Fibroblast of skin of left quadriceps (primary cell): Measurements from ENCODE around the gene LINGO3.
"Not testable (repeated sequence)": the region's sequence is repeated elsewhere in the genome, so short reads cannot be mapped to it uniquely, and the experiment has no call there.

ENCODE experiments used
- DNase-seq, 2 experiments: peaks; one replicate each; pipeline ENCODE4 v3.0.0-alpha.2; 2013; ENCODE audit warnings: low read depth in 2 of 2

Gene LINGO3

DNA sequence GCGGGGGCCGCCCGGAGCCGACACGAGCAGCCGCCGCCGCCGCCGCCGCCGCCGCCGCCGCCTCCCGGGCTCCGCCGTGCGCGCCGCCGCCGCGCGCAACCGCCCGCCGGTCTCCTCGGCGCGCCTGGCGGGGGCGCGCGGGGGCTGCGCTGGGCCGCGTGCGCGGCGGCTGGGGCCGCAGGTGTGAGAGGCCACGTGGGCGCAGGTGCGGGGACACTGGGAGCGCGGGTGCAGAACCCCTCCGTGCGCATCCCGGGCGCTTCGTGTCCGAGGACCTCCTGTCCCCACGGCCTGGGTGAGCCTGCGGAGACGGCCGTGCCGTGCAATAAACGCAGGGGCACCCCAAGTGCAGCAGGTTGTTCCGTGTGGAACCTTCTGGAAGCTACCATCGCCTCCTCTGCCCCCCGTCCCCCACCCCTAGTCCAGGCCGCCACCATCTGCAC lies at the start of gene LINGO3:
Gene LINGO3, minus strand, starts transcription at position 41 of the 443 bp plus-strand sequence. CDS start 16,378 bp downstream, outside the sequence.
- no peak for DNase-seq

GRCh38 chr19:2356036-2356646 lies 48.2 kb upstream of the LINGO3 start:
- no peak for DNase-seq

DNA sequence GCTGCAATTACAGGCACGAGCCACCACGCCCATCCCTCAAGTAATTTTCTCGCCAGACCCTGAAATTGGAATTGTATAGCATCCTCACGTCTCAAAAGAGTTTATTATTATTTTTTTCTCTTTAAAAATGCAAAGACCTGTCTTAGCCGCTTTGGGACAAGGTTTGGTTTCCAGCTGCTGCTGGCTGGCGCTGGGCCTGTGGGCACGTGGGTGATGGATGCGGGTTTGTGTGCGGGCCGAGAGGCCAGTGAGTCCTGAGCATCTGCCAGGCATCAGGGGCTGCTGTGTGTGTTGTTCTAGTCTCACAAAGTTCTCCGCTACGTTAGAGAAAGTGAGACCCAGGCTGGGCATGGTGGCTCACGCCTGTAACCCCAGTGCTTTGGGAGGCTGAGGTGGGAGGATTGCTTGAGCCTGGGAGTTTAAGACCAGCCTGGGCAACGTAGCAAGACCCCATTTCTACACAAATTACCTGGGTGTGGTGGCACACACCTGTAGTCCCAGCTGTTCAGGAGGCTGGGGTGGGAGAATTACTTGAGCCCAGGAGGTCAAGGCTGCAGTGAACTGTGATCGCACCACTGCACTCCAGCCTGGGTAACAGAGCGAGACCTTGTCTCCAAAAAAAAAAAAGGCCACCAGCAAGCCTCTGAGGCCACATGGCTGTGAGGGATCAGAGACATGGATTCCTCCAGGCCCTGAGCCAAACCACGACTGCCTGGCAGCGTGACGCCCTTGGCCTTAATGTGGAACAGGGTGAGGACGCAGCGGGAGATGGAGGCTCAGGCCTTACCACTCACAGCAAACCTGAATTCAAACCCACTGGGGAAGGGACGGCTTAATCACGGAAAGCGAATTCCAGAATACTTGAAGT lies 47.4 kb upstream of the LINGO3 start:
- no peak for DNase-seq

- DNase-seq: no peak
Measured at GRCh38 chr19:2354670-2355069, 46.7 kb upstream of the LINGO3 start.

DNA sequence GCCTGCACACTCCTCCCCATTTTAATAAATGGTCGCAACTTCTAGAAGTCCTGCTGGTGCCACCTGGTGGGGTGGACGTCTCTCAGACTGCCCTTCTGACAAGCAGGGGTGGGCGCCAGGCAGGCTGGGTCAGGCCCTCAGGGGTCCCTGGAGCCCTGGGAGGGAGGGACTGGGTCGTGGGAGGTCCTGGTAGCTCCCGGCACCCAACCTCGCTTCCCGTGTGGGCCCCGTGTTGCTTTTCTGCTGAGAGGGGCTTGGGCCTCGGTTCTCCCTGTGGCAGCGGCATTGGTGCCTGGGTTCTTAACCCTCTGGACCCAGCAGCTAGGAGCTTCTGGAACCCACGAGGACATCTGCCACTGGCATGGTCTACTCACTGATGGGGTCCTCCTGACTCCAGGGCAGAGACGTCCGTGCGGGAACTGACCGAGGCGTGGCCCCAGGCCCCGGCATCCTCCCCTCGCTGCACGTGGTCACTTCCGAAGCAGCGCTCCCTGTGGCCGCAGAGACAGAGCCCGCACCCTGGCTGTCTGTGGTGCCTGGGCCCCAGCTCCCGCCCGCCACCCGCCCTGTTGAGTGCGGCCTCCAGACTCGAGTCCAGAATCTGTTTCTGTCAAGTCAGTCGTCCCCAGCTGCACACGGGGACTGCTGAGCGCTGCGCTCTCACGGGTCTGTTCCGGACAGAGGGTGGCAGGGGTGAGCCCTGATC lies 46.1 kb upstream of the LINGO3 start:
- no peak for DNase-seq

DNA sequence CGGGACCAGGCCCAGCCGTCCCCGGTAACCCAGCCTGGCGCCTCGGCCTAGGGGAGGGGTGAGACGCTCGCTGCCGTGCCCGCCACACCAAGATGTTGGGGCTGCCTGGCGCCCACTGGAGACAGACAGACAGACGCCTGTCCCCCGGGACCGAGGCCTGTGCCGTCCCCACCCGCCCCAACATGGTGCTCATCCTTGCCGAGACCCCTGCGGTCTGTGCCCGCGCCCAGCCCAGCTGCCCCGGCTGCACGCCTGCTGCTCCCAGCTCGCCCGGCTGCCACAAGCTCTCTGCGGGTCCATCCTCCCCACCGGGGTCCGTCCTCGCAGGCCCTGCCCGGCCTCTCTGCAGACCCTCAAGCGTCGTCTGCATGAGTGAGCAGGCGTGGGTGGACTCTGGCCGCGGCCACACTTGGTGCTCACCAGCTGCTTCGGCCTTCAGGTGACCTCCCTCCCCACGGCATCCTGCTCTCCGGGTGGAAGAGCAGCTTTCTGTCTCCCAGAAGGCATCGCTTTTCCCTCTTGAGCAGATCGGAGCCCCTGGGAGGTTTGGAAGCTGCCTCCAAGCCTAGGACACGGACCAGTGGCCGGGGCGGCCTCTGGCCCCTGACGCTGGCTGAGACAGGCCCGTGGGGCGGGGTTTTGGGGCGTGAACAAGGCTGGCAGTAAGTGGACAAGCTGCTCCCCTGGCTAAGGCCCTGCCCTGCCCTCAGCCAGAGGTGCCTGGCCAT lies 45.4 kb upstream of the LINGO3 start:
- no peak for DNase-seq

DNA sequence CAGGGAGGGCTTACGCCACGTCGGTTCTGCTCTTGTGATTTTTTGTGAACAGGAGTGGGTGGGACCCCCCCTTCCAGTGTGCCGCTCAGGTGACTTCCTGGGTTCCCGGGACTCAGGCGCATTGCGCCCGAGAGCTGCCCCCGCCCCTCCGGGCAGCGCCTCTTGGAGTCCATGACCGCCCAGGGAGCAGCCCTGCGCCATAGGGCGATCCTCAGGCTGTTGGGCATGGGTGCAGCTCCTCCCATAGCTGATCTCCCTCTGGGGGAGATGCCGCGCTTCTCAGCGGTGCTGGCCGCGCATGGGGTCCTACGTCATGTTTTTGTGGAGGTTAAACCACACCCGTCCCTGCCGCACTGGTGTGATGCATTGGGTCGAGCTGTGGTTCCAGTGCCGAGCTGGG lies 44.2 kb upstream of the LINGO3 start:
- no peak for DNase-seq

GRCh38 chr19:2351591-2351990 lies 43.6 kb upstream of the LINGO3 start:
- no peak for DNase-seq

GRCh38 chr19:2350656-2351055 lies 42.7 kb upstream of the LINGO3 start:
- no peak for DNase-seq

DNA sequence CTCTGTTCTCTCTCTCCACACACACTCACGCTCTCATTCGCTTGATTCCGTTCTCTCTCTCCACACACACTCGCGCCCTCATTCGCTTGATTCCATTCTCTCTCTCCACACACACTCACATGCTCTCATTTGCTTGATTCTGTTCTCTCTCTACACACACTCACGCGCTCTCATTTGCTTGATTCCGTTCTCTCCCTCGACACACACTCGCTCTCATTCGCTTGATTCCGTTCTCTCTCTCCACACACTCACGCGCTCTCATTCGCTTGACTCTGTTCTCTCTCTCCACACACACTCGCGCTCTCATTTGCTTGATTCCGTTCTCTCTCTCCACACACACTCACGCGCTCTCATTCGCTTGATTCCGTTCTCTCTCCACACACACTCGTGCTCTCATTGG lies 41.9 kb upstream of the LINGO3 start:
- DNase-seq: not testable (repeated sequence)

DNA sequence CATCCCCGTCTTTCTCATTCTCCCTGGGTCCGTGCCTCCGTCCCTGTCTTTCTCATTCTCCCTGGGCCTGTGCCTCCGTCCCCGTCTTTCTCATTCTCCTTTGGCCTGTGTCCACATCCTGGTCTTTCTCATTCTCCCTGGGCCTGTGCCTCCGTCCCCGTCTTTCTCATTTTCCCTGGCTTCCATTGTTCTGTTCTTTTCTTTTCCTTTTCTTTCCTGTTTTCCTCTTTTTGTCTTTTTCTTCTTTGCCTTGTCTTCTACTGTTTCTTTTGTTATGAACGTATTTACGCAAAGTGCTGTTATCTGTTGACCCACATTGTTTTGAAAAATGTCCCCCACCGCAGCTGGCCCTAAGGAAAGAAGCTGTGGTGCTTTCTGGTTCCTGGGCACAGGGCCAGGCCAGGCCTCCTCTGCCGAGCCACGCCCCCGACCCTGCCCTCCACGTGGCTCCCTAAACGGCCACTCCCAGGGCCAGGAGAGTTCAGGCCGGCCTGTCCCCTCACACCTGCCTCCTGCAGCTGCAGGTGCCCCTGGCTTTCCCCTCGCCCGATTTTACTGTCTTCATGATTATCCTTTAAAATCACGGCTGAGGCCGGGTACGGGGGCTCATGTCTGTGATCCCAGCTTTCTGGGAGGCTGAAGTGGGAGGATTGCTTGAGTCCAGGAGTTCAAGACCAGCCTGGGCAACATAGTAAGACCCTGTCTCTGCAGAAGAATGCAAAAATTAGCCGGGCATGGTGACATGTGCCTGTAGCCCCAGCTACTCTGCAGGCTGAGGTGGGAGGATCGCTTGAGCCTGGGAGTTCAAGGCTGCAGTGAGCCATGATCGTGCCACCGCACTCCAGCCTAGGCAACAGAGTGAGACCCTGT lies 38.1 kb upstream of the LINGO3 start:
- DNase-seq: no peak

DNA sequence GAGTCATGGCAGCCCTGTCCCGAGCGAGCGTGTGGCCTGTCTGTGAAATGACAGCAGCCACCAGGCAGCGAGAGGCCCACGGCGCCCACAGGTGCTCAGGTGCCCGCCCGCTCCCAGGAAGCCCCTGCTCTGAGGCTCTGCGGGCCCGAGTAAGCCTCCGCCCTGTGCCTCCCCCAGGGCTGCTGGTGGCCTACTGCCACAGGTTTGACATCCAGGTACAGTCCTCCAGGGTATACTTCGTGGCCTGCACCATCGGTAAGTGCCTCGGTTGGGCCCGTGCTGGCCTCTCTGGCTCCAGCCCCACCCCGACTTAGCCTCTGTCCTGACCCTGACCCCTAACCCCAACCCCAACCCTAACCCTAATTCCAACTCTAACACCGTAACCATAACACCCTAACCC lies 37.1 kb upstream of the LINGO3 start:
- no peak for DNase-seq

GRCh38 chr19:2344381-2344870 lies 36.5 kb upstream of the LINGO3 start:
- no peak for DNase-seq

DNA sequence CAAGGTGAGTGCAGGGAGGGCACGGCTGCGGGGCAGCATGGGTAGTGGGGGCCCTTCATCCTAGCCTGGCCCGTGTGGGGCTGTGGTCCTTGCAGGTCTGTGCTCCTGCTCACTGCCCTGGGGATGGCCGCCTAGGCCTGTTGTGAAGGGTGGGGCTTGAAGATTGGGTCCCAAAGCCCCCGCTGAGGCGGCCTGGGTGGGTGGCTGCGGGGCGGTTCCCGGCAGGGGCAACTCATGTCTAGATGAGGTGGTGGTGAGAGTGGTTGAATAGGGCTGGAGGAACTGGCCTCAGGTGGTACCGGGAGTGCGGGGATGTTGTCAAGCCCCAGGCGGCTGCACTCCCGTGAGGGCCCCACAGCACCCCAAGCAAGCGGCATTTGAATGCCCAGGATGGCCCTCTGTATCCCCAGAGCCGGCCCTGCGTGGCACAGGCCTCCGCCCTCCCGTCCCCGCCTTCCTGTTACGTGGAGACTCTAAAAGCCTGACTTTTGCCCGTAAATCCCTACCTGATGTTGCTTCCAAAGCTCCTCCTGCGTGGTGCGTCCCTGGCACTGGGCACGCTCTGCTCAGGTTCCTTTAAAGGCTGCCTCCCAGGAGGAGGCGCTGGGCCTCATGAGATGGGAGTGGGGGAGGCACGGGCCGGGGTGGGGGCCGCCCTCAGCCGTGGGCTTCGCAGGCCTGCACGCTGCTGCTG lies 35.5 kb upstream of the LINGO3 start:
- DNase-seq: no peak

DNA sequence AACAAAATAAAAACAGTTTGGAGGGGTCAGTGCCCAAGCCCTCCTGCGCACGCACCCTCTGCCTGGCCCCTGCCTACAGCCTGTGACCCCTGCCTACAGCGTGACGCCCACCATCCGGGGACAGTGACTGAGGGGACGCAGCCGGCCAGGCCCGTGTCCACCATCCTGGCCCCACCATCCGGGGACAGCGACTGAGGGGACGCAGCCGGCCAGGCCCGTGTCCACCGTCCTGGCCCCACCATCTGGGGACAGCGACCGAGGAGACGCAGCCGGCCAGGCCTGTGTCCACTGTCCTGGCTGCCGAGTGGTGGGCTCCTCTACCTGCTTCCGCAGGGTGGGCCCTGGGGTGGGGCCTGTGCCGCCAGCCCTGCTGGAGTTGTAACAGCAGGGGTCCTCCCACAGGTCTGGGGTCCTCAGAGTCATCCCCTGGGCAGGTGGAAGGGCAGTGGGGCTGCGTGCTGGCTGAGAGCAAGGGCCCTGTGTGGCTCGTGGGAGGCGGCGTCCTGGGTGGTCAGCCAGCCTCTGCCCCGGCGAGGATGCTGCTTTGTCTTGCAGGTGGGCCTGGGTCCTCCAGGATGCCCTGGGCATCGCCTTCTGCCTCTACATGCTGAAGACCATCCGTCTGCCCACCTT lies 34.8 kb upstream of the LINGO3 start:
- no peak for DNase-seq

DNA sequence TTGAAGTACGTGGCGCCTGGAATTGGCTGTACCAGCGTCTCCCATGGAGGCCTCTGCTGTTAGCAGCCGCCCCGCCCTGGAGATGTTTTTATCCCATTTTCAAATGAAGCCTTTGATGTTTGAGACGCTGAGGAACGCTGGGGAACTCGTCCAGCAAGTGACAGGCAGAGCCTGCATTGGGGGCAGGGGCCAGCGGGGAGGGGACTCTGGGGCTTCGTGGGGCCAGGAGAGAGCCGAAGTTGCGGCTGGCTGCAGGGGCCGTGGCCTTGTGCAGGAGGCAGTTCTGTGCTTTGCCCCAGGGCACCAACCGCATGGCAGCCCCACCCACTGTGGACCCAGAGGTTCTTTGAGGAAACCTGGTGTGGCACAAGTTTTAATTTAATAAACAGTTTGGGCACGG lies 34.0 kb upstream of the LINGO3 start:
- DNase-seq: no peak

- no peak for DNase-seq
Measured at GRCh38 chr19:2341244-2341751, 33.3 kb upstream of the LINGO3 start.

GRCh38 chr19:2340496-2341243 lies 32.7 kb upstream of the LINGO3 start:
- no peak for DNase-seq
